Neuronal stem cell (in vitro differentiated cells): ENCODE measurements around the gene TTC39C.
A peak's percentile ranks its signal among the peaks of the same experiment; 100 is the strongest.

Experiments
- DNase-seq: peaks from one replicate; pipeline ENCODE4 v3.0.0-alpha.2; 2013; ENCODE audit warnings: low spot score
- H2AFZ ChIP-seq: one replicate; pipeline ENCODE4 v1.6.1; 2013; ENCODE audit warnings: mild to moderate bottlenecking, low read length, inconsistent platforms
- H2AK5ac ChIP-seq: 2 replicates; pipeline ENCODE4 v1.6.1; 2013; ENCODE audit warnings: low read depth, mild to moderate bottlenecking, inconsistent platforms, low read length, moderate library complexity, mixed read lengths
- H2BK120ac ChIP-seq: 2 replicates; pipeline ENCODE4 v1.6.1; 2013; ENCODE audit warnings: low read depth, mild to moderate bottlenecking, inconsistent platforms, low read length, moderate library complexity, mixed read lengths
- H2BK12ac ChIP-seq: one replicate; pipeline ENCODE4 v1.6.1; 2013; ENCODE audit warnings: low read length, inconsistent platforms
- H2BK15ac ChIP-seq: 2 replicates; pipeline ENCODE4 v1.6.1; 2013; ENCODE audit warnings: mild to moderate bottlenecking, low read length, inconsistent platforms, mixed read lengths
- H2BK5ac ChIP-seq: one replicate; pipeline ENCODE4 v1.6.1; 2013; ENCODE audit warnings: inconsistent platforms, mild to moderate bottlenecking, low read length, moderate library complexity
- H3K14ac ChIP-seq: one replicate; pipeline ENCODE4 v1.6.1; 2013; ENCODE audit warnings: low read length, inconsistent platforms
- H3K18ac ChIP-seq: 2 replicates; pipeline ENCODE4 v1.6.1; 2013; ENCODE audit warnings: low read length, inconsistent platforms
- H3K23ac ChIP-seq: 2 replicates; pipeline ENCODE4 v1.6.1; 2013; ENCODE audit warnings: low read depth, mild to moderate bottlenecking, mixed read lengths, low read length, inconsistent platforms; ENCODE audit not compliant: poor library complexity
- H3K27ac ChIP-seq: replicated peaks from 3 replicates; pipeline ENCODE4 v1.5.1; 2013; ENCODE audit warnings: low read length, inconsistent platforms
- H3K27me3 ChIP-seq, 3 experiments: 2 replicates each; pipeline ENCODE4 v1.6.1; 2013; ENCODE audit warnings: low read length in 3 of 3, mild to moderate bottlenecking in 2 of 3, inconsistent platforms in 1 of 3, low read depth in 1 of 3, mixed read lengths in 1 of 3, moderate library complexity in 1 of 3; ENCODE audit not compliant: control insufficient read depth in 3 of 3, insufficient read depth in 3 of 3
- H3K36me3 ChIP-seq, 2 donors: replicated peaks in 1 of 2; 2 replicates each; pipeline ENCODE4 v1.6.1; 2013; ENCODE audit warnings: low read length in 2 of 2; ENCODE audit not compliant: control insufficient read depth in 2 of 2, insufficient read depth in 2 of 2
- H3K4ac ChIP-seq: 2 replicates; pipeline ENCODE4 v1.6.1; 2013; ENCODE audit warnings: inconsistent platforms, mild to moderate bottlenecking, low read length, moderate library complexity
- H3K4me1 ChIP-seq, 2 donors: 1 replicate in 1 of 2; 2 replicates in 1 of 2; pipeline ENCODE4 v1.6.1; 2013; ENCODE audit warnings: low read length in 2 of 2, low read depth in 1 of 2; ENCODE audit not compliant: control insufficient read depth in 2 of 2, insufficient read depth in 1 of 2
- H3K4me2 ChIP-seq: one replicate; pipeline ENCODE4 v1.6.1; 2013; ENCODE audit warnings: mild to moderate bottlenecking, low read length, inconsistent platforms; ENCODE audit not compliant: insufficient read depth, poor library complexity, severe bottlenecking
- H3K4me3 ChIP-seq, 2 donors: 2 replicates each; pipeline ENCODE4 v1.5.1; 2013; ENCODE audit warnings: low read length in 2 of 2, mild to moderate bottlenecking in 2 of 2, inconsistent platforms in 1 of 2, moderate library complexity in 1 of 2
- H3K79me1 ChIP-seq: one replicate; pipeline ENCODE4 v1.6.1; 2013; ENCODE audit warnings: low read depth, mild to moderate bottlenecking, inconsistent platforms, low read length, moderate library complexity
- H3K9ac ChIP-seq: one replicate; pipeline ENCODE4 v1.6.1; 2013; ENCODE audit warnings: mild to moderate bottlenecking, low read depth, low read length, inconsistent platforms; ENCODE audit not compliant: poor library complexity
- H3K9me3 ChIP-seq, 2 donors: replicated peaks in 1 of 2; 2 replicates each; pipeline versions ENCODE3 to v1.6.1; 2013; ENCODE audit warnings: low read length in 2 of 2, mild to moderate bottlenecking in 2 of 2, inconsistent platforms in 1 of 2, low read depth in 1 of 2, mixed read lengths in 1 of 2, moderate library complexity in 1 of 2; ENCODE audit not compliant: control insufficient read depth in 2 of 2, insufficient read depth in 1 of 2
- H4K8ac ChIP-seq: one replicate; pipeline ENCODE4 v1.6.1; 2013; ENCODE audit warnings: low read depth, mild to moderate bottlenecking, inconsistent platforms, low read length, moderate library complexity
- H4K91ac ChIP-seq: one replicate; pipeline ENCODE4 v1.6.1; 2013; ENCODE audit warnings: low read length, low read depth, mild to moderate bottlenecking, inconsistent platforms; ENCODE audit not compliant: poor library complexity
- WGBS, 2 donors: extraction: QIAGEN DNeasy Blood & Tissue Kit; methylation state at CpG; one replicate each; pipeline ENCODE4 v1.1.7; 2013; ENCODE audit warnings: missing lambda C conversion rate in 2 of 2, mixed read lengths in 1 of 2; ENCODE audit not compliant: insufficient read length in 2 of 2, insufficient replicate concordance in 1 of 2; ENCODE audit errors: extremely low coverage in 2 of 2; 5-methylcytosine and 5-hydroxymethylcytosine counted together

The TTC39C gene

GRCh38 chr18:24176727-24177416 lies 162.3 kb downstream of the TTC39C start:
- Histone ChIP-seq H4K8ac (no peak overlapping the region), H3K36me3 (peaks cover 4 to 75% of the 10 kb centered on the region in 2 donors), H2BK15ac (no peak overlapping the region), H3K9me3 (no peaks in the 10 kb centered on the region), H3K4ac (no peak overlapping the region), H4K91ac (no peak overlapping the region), H2BK120ac (no peak overlapping the region), H2AK5ac (no peak overlapping the region), H3K23ac (no peak overlapping the region), H3K18ac (no peak overlapping the region), H3K4me3 (no peak overlapping the region), H3K79me1 (no peaks in the 10 kb centered on the region), H3K4me2 (no peak overlapping the region), H3K9ac (no peak overlapping the region), H2AFZ (no peak overlapping the region), H3K4me1 (peaks cover 0 to 2% of the 10 kb centered on the region in 2 donors), H2BK5ac (no peak overlapping the region), H3K27me3 (no peaks in the 10 kb centered on the region), H3K14ac (no peak overlapping the region), H3K27ac (no peak overlapping the region), H2BK12ac (no peak overlapping the region)
- peak; percentile 61 for DNase-seq
- no CpG with 5 or more reads among the region's 7 CpGs for WGBS, 2 donors

- DNase-seq: no peak
- H3K23ac ChIP-seq: no peak overlapping the region
- no peaks in the 10 kb centered on the region for H3K27me3 ChIP-seq
- H2BK120ac ChIP-seq: no peak overlapping the region
- H3K4ac ChIP-seq: no peak overlapping the region
- no peak overlapping the region for H3K18ac ChIP-seq
- no peak overlapping the region for H2BK12ac ChIP-seq
- no peak overlapping the region for H3K14ac ChIP-seq
- H3K36me3 ChIP-seq: peaks cover 4 to 72% of the 10 kb centered on the region in 2 donors
- no peaks in the 10 kb centered on the region for H3K9me3 ChIP-seq
- H4K91ac ChIP-seq: no peak overlapping the region
- H3K4me3 ChIP-seq: no peak overlapping the region
- WGBS, 2 donors: no CpG with 5 or more reads among the region's 5 CpGs
- no peaks in the 10 kb centered on the region for H3K79me1 ChIP-seq
- H2BK15ac ChIP-seq: no peak overlapping the region
- H3K9ac ChIP-seq: no peak overlapping the region
- no peak overlapping the region for H2AK5ac ChIP-seq
- no peak overlapping the region for H2AFZ ChIP-seq
- H2BK5ac ChIP-seq: no peak overlapping the region
- no peak overlapping the region for H3K4me2 ChIP-seq
- peaks cover 0 to 4% of the 10 kb centered on the region in 2 donors for H3K4me1 ChIP-seq
- H4K8ac ChIP-seq: no peak overlapping the region
- no peak overlapping the region for H3K27ac ChIP-seq
These were observed 163.1 kb downstream of the TTC39C start for GRCh38 chr18:24177499-24178133.

GRCh38 chr18:24180048-24180447 lies 165.5 kb downstream of the TTC39C start:
- Histone ChIP-seq H2AK5ac (no peak overlapping the region), H2BK15ac (no peak overlapping the region)

GRCh38 chr18:24181806-24182205 lies 167.3 kb downstream of the TTC39C start:
- H2BK120ac ChIP-seq: no peak overlapping the region
- DNase-seq: no peak
- H2AFZ ChIP-seq: no peak overlapping the region
- no peaks in the 10 kb centered on the region for H3K79me1 ChIP-seq
- WGBS, 2 donors: no CpG with 5 or more reads among the region's 2 CpGs
- H3K36me3 ChIP-seq: peaks cover 4 to 51% of the 10 kb centered on the region in 2 donors
- H2BK12ac ChIP-seq: no peak overlapping the region
- no peak overlapping the region for H3K27ac ChIP-seq
- H3K4ac ChIP-seq: no peak overlapping the region
- no peak overlapping the region for H3K4me2 ChIP-seq
- H2BK5ac ChIP-seq: no peak overlapping the region
- H3K4me3 ChIP-seq: no peak overlapping the region
- no peak overlapping the region for H3K23ac ChIP-seq
- no peak overlapping the region for H3K18ac ChIP-seq
- no peak overlapping the region for H4K8ac ChIP-seq
- no peak overlapping the region for H3K9ac ChIP-seq
- no peaks in the 10 kb centered on the region for H3K9me3 ChIP-seq
- H2AK5ac ChIP-seq: no peak overlapping the region
- H3K4me1 ChIP-seq: peaks cover 6 to 8% of the 10 kb centered on the region in 2 donors
- H4K91ac ChIP-seq: no peak overlapping the region
- no peak overlapping the region for H3K14ac ChIP-seq
- no peak overlapping the region for H2BK15ac ChIP-seq
- H3K27me3 ChIP-seq: no peaks in the 10 kb centered on the region

More at GRCh38 chr18:24180048-24180447, 165.5 kb downstream of the TTC39C start:
- Histone ChIP-seq H3K36me3 (peaks cover 4 to 60% of the 10 kb centered on the region in 2 donors), H3K9me3 (no peaks in the 10 kb centered on the region), H4K91ac (no peak overlapping the region), H3K14ac (no peak overlapping the region), H3K4me2 (no peak overlapping the region), H3K4me3 (no peak overlapping the region), H3K27me3 (no peaks in the 10 kb centered on the region), H2BK120ac (no peak overlapping the region), H3K4ac (no peak overlapping the region), H3K23ac (no peak overlapping the region), H3K79me1 (no peaks in the 10 kb centered on the region), H3K27ac (no peak overlapping the region), H2BK12ac (no peak overlapping the region), H2BK5ac (no peak overlapping the region), H4K8ac (no peak overlapping the region), H3K9ac (no peak overlapping the region), H3K18ac (no peak overlapping the region), H2AFZ (no peak overlapping the region), H3K4me1 (peaks cover 3 to 8% of the 10 kb centered on the region in 2 donors)
- WGBS, 2 donors: no CpG with 5 or more reads among the region's 1 CpG
- no peak for DNase-seq
